Cerebellar cortex (tissue), 1 donor: ENCODE results near the gene CTNND2.

Experiments used
- DNase-seq: peaks from one replicate; pipeline ENCODE4 v3.0.0-alpha.2; 2015; ENCODE audit warnings: low spot score

CTNND2 gene

GRCh38 chr5:10985721-10986110 is 918.5 kb downstream of the CTNND2 start:
- no peak for DNase-seq

DNA sequence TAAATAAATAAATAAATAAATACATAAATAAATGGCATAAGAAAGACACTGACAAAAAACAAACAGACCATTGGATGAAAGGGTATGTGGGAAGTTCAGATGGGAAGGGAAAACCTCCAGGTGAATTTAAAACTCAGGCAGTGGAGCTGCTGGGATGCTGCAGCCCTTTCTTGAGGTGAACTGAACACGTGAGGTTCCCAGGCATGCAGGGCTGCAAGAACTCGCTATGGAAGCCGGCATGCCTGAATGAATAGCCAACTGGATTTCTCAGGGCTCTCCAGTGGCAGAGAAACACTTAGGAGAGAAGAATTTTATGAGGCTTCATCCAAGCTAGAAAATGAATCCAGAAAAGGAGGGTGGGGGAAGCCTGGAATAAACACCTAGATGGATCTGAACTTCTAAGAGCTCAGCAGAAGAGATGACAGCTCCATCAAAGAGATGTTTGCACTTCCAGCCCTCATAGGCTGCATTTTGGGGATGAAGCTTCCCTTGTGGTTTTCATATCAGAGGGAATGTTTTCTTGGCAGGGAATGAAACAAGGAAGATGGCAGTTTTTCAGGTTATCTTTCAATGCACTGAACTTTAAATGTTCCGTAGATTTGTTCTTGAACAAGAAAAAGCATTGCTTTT is 919.0 kb downstream of the CTNND2 start:
- no peak for DNase-seq

DNA sequence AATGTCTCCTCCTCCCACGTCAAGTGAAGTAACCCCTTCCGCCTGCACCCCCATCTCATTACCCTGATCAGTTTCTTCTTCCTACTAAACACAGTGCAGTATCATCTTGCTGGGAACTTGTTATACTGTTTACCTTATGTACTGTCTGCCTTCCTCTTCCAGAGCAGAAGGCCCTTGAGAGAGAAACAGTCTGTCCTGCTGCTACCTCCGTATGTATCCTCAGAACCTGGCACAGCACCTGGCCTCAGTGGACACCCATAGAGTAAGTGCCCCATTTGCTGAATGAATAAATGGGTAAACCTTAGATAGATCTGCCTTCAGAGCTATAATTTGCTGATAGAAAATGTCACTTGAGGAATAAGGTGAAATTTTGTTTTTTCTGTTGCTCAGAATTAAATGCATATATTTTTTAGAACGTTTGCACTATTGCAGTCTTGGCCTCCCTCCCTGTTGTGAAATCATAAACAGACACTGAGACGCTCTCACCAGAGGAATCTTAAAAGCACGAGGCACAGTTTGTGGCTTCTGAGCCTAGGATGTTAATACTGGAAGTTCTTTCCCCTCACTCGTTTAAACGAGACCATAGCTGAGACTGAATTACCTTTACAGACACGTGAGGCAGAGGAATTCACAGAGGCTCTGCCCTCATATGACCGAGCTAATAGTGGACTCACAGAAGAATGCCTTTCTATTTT is 920.1 kb downstream of the CTNND2 start:
- DNase-seq: peak; percentile 77

GRCh38 chr5:10982626-10983025 is 921.6 kb downstream of the CTNND2 start:
- no peak for DNase-seq

DNA sequence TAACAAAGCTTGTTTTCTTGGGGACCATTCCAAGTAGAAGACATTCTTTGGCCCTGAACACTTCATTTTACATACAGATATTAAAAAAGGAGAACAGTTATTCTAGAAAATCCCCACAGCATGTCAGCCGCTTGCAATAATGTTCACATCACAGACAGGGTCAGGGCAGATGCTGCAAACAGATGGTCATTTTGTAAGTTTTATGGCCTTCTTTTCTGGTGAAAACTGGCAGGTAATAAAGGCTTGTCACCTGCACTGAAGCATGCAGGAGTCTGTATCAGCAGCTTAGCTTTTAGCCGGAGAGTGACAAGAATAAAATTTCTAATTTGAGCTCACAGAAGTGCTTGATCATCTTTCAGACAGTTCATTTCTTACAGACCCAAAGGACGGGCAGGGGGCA is 922.3 kb downstream of the CTNND2 start:
- DNase-seq: peak; percentile 42

DNA sequence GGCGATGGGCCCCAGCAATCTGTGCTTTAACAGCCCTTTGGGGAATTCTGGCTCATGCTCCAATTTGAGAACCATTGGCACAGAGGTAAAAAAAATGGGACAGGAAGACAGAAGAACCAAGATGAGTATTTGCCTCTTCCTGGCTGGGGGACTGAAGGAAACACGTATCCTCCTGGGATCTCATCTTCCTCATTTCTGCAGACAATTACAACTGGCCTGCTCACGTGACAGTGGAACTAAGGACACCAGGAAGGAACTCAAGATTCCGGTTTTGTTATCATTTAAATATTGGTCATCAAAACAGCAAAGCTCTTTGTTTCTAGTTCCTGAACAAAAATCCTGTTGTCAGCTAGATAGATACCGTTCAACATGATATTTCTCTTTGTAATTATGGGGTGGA is 927.2 kb downstream of the CTNND2 start:
- DNase-seq: no peak

GRCh38 chr5:10975945-10976344 is 928.3 kb downstream of the CTNND2 start:
- no peak for DNase-seq

GRCh38 chr5:10974850-10975249 is 929.4 kb downstream of the CTNND2 start:
- no peak for DNase-seq

DNA sequence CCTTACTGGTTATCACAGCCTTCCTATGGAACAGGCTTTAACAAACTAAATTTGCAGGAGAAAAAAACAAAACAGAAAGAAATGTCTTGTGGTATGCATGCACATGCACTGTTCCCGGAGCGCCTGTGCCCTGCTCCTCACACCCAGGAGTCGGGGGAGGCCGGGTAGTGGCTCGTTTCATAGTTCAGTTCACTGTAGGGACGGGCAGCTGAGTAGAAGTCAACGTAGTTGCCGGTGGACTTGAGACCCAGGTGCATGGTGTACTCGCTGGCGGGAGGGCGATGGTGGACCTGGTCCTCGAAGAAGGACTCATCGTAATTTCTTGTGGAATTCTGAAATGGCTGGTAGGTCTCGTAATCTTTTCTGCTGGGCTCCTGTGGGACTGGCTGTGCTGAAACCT is 930.9 kb downstream of the CTNND2 start:
- no peak for DNase-seq

GRCh38 chr5:10969684-10970180 is 934.5 kb downstream of the CTNND2 start:
- DNase-seq: no peak

- no peak for DNase-seq
Observed at GRCh38 chr5:10964806-10965205, 939.4 kb downstream of the CTNND2 start.

- no peak for DNase-seq
Observed at GRCh38 chr5:10958728-10959127, 945.5 kb downstream of the CTNND2 start.

DNA sequence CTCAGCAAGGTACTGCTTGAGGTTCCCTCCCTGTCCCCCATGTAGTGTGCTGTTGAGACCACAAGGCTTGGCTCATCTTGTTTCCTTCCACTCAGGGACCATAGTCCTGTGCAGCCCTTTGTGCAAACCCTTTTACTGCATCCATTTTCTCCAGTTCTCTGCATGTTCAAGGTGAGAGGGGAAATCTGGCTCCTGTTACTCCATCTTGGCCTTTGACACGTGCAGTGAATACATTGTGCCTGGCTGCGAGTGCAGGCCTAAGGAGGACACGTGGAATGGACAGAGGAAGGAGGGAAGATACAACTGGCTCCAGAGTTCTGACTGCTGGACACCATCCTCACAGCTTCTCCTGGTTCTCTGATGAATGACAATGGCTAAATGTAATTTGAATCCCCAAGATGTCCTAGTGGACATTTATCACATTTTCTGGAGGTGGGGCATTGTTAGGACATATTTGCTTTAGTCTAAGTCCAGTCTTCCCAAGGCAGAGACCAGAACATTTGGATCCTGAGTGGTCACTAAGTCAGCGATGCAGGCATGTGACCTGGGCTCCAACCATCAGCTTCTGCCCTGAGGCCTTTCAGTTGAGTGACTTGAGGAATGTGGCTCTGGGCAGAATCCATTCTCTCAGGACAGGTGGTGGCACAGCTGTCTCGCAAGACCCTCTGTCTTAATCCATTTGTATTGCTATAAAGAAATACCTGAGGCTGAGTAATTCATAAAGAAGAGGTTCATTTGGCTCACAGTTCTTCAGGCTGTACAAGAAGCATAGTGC is 954.2 kb downstream of the CTNND2 start:
- DNase-seq: no peak

DNA sequence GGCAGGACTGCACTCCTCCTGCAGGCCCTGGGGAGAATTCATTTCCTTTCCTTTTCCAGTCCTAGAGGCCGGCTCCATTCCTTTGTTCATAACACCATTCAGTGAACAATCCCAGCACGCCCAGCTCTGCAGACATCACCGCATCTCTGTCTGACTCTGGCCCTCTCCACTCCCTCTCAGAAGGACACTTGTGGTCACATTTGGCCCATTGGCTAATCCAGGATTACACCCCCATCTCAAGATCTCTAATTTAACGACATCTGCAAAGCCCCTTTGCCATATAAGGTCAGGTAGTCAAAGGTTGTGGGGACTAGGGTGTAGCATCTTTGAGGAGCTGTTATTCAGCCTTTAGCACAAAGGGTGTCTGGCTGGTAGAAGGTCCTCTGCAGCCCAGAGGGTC is 958.2 kb downstream of the CTNND2 start:
- no peak for DNase-seq

DNA sequence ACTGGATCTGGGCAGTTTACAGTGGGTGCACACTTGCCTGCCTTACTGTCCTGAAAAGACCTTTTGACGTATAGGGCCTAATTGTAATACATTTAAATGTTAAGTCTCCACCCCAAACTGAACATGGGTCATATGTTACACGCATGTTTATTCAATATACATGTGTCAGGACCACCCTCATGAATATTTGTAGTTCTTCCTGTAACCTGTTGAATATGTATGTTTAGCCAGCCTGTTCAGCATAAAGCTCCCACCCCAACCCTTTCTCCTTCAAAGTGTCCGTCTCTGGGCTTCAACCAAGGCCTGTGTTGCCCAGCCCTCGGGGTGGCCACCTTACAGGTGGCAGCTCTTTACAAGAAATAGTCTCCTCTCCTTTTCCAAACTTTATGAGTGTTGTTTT is 962.3 kb downstream of the CTNND2 start:
- DNase-seq: no peak

DNA sequence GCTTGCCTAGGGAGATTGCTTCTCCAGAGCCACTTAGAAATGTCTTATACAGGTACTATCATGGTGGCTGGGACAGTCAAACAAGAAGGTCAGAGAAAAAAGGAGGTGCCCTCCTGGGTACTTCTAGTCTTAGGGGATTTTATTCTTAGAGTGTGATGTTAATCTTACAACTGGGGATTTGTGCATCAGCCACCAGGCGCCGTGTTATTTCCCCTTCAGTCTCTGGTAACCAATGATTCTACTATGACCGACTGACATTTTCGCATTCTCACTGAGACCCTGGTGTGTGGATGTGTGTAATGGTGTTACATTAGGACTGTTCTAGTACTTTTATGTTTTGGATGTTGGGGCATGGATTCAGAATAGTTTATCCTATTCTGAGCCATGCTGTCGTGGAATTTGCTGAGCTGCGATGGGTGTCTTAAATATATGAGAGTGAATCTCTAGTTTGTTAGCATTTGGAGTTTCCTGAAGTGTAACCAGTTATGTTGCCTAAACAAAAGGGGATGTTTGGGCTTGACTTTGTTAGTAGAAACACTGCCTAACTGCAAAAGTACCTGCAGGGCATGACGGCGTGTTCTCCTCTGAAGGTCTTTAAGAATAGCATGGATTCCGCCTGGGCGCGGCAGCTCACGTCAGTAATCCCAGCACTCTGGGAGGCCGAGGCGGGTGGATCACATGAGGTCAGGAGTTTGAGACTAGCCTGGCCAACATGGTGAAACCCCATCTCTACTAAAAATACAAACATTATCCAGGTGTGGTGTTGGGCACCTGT is 968.0 kb downstream of the CTNND2 start:
- no peak for DNase-seq

GRCh38 chr5:10935536-10935935 is 968.7 kb downstream of the CTNND2 start:
- DNase-seq: no peak

DNA sequence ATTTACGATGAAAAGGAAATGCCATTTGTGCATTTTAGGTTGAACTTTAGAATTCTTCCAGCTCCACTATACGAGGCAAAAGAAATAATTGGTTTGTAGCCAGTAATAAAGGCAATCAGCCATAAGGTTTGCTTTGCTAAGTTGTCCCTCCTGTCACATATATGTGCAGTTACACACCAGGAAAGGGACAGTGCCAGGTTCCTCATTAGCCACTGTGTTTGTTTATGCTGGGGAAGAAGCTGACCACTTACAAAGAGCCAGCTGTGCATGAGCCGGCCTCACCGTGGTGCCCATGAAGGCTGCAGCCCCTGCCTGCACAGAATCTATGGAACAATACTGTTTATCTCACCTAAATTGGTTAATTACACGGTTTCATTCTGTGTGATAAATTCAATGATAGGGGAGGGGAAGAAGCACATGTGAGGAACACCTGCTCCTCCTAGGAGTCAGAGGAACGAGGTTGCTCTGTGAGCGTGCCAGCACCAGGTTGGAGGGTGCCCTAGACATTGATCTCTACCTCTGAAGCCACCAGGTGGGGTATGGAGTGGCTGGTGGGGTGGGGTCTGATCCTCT is 969.4 kb downstream of the CTNND2 start:
- DNase-seq: no peak

GRCh38 chr5:10933121-10933520 is 971.1 kb downstream of the CTNND2 start:
- no peak for DNase-seq

- no peak for DNase-seq
Observed at GRCh38 chr5:10932426-10932825, 971.8 kb downstream of the CTNND2 start.

GRCh38 chr5:10927608-10928007 is 976.6 kb downstream of the CTNND2 start:
- DNase-seq: no peak

GRCh38 chr5:10923310-10923709 is 980.9 kb downstream of the CTNND2 start:
- no peak for DNase-seq
